SK-N-SH (cell line): ENCODE measurements around the gene CSNK1D.

Source experiments
- CTCF ChIP-seq: fragments of 200-600 bp; sonication (generic); IDR thresholded peaks from 2 replicates; pipeline ENCODE4 v1.6.1; 2017; ENCODE audit warnings: antibody characterized with exemption, mild to moderate bottlenecking, moderate library complexity
- RXRA ChIP-seq: IDR thresholded peaks from 2 replicates; pipeline ENCODE4 v1.4.0; 2012; ENCODE audit warnings: low read depth, mild to moderate bottlenecking, borderline replicate concordance
- USF2 ChIP-seq: fragments of 150-350 bp; IDR thresholded peaks from 2 replicates; pipeline ENCODE4 v1.6.1; 2017; ENCODE audit warnings: antibody characterized with exemption, low read length, low read depth, borderline replicate concordance

- TF ChIP-seq CTCF (no peak), USF2 (no peak), RXRA (no peak)
Observed at GRCh38 chr17:82226146-82226808, 47.2 kb downstream of the CSNK1D start.
